GM19395 (cell line): ENCODE results near the gene ALS2.
A peak's percentile ranks its signal among the peaks of the same experiment; 100 is the strongest.
"Not testable (repeated sequence)": the region's sequence is repeated elsewhere in the genome, so short reads cannot be mapped to it uniquely, and the experiment has no call there.

Experiments
- ATAC-seq: cut with Tn5 transposase; IDR thresholded peaks from one replicate; pipeline ENCODE4 v1.9.1; 2021; ENCODE audit warnings: mild to moderate bottlenecking, moderate library complexity; ENCODE audit not compliant: unreplicated experiment

ALS2 gene

DNA sequence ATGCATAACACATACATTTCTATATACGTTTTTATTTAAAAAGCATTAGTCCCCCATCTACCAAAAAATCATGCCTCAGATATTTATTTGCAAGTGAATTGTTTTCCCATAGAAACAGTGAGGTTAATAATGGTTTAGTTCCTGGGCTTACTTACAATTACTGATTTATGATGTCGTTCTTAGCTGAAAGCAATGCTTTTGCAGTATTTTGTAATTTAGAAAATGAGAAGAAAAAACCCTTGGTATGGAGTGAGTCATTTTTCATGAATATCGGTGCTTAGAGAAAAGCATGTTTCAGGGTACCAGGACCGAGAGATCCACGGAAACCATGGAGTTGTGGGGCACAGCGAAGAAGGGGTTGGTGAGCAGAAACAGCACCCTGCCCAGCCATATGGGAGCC is 13.6 kb upstream of the ALS2 start:
- ATAC-seq = no peak

DNA sequence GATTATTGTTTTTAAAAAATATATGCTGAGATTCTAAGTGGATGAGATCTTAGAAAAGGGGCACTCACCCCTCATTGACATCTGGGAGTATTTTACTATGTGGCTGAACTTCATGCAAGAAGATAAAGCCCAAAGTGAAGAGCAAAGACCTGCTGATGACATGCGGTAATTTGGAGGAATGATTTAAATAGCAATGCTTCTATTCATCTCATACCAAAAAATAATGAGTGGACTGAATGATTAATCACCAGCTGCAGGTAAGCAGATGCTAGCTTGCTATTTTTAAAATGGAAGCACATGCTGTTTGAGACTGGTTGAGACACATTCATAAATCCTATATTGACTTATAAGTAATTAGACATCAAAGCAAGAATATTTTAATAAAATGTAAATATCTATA is 12.9 kb upstream of the ALS2 start:
- no peak for ATAC-seq

DNA sequence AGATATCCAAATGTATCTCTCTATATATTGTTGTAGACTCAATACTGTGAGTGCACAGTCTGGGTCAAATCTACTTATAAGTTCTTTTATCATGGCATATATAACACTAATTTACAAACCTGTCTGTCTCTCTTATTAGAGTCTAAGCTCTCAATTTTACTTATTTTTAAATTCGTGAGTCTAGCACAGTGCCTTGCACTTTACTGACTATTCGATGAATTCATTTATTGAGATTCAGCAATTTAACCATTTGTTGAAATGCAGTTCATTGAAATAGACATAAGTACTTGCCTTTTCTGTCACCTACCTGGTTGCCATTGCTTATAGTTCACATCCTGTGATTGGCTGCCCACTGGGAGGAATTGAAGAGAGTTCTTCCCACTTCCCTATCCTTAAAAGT is 10.3 kb upstream of the ALS2 start:
- ATAC-seq = no peak

DNA sequence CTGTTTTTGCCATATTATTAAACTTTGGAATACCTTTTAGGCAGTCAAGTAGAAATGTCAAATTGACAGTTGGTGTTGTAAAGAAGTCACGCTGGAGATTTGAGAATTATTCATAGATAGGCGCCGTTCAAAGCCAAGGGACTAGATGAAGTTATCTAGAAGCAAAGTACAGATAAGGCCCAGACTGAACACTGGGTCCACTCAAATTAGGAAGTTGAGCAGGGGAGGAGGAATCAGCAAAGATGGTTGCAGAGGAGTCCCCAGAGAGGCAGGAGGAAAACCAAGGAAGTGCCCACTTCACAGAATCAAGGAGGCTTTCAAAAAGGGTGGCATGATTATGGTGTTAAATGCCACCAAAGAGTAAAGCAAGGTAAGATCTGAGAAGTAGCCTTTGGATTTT is 9.6 kb upstream of the ALS2 start:
- ATAC-seq = no peak

DNA sequence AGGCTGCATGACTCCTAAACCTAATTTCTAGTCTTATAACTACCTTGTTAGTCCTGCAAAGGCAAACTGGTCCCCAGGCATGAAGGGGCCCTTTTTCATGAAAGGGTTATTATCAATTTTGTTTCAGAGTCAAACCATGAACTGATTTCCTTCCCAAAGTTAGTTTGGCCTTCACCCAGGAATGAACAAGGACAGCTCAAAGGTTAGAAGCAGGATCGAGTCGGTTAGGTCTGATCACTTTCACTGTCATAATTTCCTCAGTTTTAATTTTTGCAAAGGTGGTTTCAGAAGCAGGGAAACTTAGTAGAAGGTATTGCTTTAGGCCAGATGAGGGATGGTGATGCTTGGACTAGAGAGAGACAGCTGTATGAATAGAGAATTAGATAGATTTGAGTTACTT is 8.7 kb upstream of the ALS2 start:
- ATAC-seq = no peak

DNA sequence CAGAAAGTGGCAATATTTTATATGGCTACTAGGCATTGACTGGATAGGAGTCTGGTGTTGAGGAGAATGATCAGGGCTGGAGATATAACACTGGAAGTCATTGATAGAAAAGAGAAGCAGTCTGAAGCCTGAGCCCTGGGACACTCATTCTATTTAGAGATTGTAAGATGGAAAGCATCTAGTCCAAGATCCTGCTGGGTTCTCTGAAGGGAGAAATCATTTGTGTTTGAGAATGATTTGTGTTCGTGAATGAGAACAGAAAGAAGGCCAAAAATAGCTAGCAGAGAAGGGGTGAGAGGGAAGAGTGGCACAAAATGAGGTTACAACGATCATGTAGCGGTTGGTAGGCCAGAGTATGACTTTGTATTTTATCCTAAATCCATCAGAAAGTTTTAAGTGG is 7.6 kb upstream of the ALS2 start:
- ATAC-seq = no peak

DNA sequence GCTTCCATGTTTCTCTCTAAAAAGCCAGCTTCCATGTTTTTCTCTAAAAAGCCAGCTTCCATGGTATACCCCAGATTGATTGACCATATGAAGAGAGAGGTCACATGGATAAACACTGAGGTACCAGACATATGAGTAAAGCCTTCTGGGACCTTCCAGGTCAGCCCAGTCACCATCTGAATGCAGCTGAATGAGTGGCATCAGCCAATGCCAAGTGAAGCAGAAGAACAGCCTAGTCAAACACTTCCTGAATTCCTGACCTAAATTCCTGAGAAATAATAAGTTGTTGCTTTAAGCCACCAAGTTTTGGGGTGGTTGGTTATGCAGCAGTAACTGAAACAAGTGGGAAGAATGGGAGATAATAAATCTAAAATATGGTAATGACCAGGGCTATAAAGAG is 5.7 kb upstream of the ALS2 start:
- ATAC-seq = no peak

DNA sequence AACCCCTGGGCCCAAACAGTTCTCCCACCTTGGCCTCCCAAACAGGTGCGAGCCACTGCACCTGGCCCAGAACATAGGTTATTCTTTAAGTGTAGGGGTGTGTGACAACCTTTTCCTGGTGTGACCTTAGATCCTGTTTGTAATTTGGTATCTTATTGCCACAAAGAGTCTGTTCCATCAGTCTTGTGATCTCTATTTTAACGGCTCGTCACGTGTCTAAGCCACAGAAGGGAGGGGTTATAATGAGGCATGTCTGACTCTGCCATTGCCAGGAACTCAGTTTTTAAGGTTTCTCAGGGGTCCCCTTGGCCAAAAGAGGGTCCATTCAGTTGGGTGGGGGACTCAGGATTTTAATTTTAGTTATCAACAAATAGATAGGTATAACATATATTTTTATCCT is 4.4 kb upstream of the ALS2 start:
- ATAC-seq = no peak

DNA sequence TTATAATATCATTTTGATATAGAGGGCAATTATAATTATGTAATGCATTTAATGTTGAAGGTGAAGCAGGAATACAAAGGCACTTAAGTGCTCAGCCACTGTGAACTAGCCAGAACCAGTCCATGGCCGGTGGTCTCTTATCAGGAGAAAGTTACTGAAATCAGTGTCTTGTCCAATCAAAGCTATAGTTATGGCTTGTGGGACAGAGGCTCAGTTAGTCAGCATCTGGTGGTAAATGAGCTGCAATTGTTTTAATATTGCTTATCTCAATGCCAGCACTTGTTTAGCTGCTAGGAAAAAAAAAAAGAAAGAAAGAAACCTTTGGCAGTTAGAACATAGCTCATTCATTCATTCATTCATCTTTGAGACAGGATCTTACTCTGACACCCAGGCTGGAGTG is 3.8 kb upstream of the ALS2 start:
- no peak for ATAC-seq

DNA sequence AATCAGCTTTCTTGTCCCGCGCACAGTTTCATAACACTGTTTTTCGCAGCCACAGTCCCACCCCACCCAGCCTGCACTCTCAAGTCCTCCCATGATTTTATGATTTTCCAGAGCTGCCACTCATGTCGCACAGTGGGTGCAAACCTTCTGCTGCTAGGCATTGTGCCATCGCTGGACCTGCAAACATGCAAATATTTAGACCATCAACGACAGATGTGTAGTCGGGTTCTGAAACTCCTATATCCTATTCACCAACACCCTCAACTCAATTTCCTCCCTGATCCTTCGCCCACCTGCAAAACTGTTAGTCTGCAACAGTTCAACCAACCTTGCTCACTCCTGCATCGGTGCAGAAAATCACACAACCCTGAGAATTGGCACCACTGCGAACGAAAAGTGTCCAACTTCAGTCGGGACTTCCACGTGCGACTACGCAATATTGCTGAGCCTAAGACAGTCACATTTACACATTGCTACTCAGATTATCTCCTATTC is 871 bp upstream of the ALS2 start:
- peak; percentile 2 for ATAC-seq

DNA sequence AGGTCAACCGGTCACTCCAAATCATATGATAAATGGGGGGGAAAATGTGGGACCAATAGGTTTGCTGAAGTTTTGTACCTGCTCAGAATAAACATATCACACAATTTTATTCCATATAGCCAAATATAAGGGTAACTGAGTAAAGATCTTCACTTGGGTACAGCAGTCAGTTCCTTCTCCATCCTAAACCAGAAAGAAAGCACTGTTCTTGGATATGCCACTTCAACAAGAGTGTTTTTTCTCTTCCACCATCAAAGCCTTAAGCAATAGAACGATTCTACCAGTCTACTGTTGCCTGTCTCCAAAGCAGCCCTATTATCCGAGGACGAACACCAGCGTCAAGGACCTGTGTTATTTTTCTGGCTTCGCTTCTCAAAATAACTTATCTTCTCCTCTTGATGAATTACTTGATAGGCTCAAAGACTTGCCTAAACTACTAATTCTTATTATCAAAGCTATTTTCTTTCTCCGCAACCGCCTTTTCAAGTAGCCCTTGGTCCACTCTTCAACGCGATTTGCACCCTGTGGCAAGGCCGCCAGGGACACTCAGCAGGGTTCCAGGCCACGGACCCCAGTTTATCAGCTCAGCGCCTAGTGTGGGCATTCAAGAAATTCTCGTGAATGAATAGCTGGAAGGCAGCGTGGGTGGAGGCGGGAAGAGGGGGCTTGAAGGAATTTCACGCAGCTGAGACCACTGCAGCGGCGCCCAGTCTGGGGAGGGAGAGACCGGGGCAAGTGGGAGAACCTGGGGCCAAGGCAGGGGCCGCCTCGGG is 646 bp downstream of the ALS2 start:
- no peak for ATAC-seq

DNA sequence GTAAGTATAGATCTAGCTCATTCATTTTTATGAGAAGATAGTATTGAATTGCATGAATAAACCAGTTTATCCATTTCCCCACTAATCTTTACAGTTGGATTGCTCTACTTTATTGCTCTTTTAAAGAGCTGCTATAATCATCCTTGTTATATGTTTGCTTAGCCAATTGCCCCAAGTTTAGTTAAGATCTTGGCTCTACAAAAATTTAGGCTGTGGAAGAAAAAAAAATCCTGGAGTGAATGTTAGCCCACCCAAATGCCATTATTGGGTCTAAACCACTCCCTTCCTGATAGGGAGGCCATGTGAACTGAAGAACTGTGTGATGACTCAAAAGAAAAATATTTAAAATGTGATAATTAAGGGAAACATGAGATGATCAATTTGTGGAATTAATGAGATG is 2.9 kb downstream of the ALS2 start:
- ATAC-seq = no peak

DNA sequence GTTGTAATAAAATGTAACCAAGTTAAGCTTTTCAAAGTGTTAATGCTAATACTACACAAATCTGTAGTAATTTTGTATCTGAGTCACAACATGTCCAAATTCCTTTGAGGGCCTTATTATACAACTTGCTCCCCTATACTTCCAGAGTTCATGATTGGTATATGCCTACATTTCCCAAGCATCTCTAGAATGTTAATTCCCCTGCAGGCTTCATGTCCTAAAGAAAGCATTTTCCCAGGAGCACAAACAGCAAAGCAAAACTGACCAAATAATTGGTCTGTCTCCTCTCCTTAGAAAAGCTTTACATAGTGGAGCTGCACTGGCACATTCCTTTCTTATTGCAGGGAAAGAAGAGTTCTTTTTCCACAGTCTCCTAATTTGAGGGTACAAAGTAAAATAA is 3.7 kb downstream of the ALS2 start:
- ATAC-seq = no peak

DNA sequence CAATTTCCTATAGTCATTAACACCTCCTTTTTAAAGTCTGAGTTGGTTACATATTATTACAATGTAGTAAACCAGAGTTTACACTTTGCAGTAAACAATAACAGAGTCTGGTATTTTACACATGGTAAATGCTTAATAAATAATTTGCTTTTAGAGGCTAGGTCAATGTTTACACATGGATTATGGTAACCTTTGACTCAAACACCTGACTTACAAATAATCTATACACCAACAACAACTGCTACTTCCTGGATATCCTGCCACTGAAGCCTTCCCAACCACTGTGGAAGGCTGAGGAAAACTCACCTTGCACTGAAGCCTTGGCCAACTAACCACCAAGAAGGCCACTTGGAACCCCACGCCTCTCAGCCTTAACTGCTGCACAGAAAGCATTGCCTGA is 5.4 kb downstream of the ALS2 start:
- ATAC-seq = no peak

DNA sequence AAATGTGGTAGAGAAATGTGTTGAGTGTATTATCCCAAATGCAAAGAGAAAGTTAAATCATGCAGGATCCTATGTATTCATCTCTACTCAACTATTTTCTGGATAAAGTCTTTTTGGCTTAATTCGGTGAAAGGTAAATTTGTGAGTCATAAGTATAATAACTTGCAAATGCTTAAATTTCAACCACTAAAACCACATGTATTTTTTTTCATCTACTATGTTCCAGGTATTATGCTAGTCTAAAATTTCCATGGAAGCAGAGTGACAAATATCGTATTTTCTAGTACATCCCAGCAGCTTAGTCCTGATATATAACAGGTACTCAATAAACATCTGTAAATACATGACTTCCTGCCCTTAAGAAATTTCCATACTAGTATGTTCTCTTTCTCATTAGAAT is 6.2 kb downstream of the ALS2 start:
- no peak for ATAC-seq

DNA sequence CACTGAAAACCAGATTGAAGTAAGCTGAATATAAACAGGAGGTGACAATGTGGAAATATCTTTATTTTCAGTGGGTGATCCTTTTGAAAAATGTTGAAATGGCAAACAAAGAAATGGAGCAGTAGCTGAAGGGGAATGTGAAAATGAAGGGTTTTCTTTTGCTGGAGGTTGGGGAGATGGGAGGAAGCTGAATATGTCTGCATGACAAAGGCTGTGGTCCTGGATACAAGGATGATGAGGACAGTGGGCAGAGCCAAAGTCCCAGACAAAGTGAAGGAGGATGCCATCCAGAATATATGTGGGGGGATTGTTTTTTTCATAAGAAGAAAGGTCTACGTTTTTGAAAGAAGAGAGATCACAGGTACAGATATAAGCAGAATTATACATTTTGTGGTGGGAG is 6.7 kb downstream of the ALS2 start:
- no peak for ATAC-seq

DNA sequence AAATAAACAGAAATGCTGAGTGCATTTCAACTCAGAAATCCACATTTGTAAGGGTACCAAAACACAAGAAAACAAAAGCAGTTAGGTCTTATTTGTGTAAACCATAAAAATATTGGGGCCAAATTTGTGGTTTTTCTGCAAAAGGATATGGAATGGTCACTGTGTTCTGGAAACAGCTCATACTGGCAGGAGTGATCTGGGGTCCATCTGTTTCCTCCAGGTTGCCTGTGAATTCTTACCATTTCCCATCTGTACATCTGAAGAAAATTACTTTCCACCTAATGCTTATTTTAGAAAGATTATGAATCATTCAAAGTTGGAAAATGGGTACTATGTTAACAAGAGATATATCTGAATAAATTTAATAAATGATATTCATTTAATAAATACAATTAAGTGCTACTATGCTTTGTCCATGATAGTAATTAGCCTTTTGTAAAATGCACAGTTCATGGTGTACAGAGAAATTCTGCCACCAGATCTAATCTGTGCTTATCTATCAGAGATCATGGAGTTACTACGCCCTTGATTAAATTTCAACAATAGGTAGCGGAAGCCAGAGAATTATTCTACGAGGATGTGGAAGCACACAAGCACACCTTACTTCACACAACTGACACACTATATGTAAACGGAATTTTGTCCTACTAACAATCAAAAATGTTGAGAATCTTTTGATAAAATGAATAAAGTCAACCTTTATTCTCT is 10.9 kb downstream of the ALS2 start:
- no peak for ATAC-seq

DNA sequence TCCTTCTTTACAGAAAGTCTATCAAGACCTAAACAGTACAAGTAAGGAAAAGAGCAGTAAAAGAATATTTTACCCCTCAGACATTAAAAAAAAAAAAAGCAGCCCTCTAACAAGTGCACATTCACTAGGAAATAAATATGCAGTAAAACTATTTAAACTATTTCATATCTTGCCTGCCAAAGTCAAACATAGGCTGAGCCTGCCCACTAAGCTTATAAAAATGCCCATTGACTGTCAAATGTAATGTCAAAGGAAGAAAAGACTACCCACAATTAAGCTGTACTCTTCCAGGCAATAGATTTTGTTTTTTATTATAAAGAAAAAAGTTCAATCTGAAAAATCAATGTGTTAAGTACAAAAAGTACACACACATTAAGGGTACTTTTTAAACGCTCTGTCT is 11.8 kb downstream of the ALS2 start:
- ATAC-seq = no peak

DNA sequence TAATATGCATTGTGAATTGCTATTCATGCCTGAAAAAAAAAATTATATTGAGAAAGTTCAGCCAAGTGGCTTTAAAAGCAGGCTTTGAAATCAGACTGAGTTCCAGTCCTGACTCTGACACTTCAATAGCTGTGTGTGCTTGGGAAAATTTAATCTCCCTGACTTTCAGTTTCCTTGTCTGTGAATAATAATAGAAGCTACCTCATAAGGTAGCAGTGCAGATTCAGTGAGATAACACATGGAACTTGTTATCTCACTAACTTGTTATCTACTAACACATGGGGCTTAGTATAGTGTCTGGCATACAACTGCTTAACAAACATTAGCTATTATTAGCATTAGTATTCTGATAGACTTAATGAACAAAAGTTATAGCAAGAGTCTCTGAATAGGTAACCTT is 14.9 kb downstream of the ALS2 start:
- ATAC-seq = no peak

DNA sequence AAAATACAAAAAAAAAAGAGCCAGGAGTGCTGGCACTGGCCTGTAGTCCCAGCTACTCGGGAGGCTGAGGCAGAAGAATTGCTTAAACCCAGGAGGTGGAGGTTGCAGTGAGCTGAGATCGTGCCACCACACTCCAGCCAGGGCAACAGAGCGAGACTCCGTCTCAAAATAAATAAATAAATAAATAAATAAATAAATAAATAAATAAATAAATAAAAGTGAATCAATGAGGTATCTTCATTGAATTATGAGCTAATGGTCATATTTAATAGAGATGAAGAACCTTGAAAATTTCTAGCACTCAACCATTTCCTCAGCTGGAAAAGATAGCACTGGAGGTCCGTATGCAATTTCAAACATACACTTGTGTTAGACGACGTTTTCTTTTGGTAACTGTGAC is 16.3 kb downstream of the ALS2 start:
- not testable (repeated sequence) for ATAC-seq

DNA sequence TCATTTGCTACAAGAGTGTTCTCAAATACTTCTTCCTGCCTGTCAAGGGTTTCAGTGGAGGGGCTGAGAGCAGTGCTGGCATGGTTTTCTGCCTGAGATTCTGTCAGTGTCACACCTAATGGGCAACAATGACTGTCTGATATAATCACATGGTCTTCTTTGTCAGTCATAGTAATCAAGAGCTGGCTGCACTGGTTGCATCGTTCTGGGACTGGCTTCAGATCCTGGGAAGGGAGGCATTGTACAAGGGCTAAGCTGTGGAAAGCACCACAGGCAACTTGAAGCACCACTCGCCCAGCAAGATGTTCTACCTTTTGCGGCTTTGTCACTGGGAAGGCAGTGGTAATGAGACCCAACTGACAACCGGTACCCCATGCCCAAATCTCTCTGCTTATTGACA is 19.6 kb downstream of the ALS2 start:
- ATAC-seq = no peak

DNA sequence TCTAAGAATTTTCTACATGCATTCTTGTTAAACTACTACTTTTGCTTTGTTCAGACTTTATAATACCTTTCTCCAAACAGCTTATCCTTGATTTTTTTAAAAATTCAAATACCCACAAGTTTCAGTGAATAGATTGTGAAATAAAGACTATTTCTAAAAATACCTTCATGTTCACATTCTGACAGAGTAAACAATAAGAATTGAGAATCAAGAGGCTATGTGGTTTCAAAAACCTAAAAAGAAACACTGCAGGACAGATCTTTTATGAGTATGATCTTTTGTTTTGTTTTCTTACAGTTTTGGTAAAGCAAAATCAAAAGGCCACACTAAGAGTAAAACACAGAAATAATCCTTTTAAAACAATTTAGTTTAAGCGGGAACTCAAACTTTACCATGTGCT is 21.2 kb downstream of the ALS2 start:
- ATAC-seq = peak; percentile 59

DNA sequence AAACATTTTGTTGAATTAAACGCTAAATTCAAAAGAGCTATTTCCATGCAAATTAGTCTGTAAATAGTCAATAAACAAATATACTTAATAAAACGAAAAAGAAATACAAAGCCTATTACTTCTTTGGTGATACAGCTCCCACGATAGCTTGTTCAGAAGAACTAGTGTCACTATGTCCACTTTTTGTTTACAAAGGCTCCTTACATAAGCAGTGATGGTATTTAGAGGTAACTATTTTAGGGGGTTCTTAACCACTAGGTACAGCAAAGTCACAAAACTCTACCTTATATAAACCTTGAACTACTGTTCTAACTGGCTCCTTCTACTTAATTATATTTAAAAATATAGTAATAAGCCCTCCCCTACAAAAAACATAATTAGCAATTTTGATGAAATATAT is 21.9 kb downstream of the ALS2 start:
- no peak for ATAC-seq
